ENCODE results near the gene C2.

Gene C2

GRCh38 chr6:31886541-31886991 is 41.0 kb upstream of the C2 start:
- H3K27me3 ChIP-seq (ENCODE audit: insufficient read depth, poor library complexity, severe bottlenecking): no peaks in the 10 kb centered on the region
- H3K27ac ChIP-seq (replicated peaks): no peak overlapping the region
- no peak overlapping the region for H3K4me3 ChIP-seq (replicated peaks; ENCODE audit: insufficient read depth, low read length)
- no peak for DNase-seq (ENCODE audit: low read depth in 1 of 2, low spot score in 1 of 2)
- no peak for TF ChIP-seq SPI1 (IDR thresholded peaks at IDR 0.05; ENCODE audit: borderline replicate concordance, low read depth)
- no peak for TF ChIP-seq REST (IDR thresholded peaks at IDR 0.05; ENCODE audit: insufficient replicate concordance, low read depth)
- TF ChIP-seq CTCF (IDR thresholded peaks at IDR 0.05; ENCODE audit: insufficient read depth, low read length): no peak
- TF ChIP-seq GABPA (IDR thresholded peaks at IDR 0.05; ENCODE audit: low read depth): no peak

GRCh38 chr6:31887173-31888007 is 40.1 kb upstream of the C2 start:
- DNase-seq (ENCODE audit: low read depth in 1 of 2, low spot score in 1 of 2): no peak
- no peaks in the 10 kb centered on the region for H3K27me3 ChIP-seq (ENCODE audit: insufficient read depth, poor library complexity, severe bottlenecking)
- H3K27ac ChIP-seq (replicated peaks): no peak overlapping the region
- TF ChIP-seq CTCF (IDR thresholded peaks at IDR 0.05; ENCODE audit: insufficient read depth, low read length) (no peak), GABPA (IDR thresholded peaks at IDR 0.05; ENCODE audit: low read depth) (no peak), SPI1 (IDR thresholded peaks at IDR 0.05; ENCODE audit: borderline replicate concordance, low read depth) (no peak), REST (IDR thresholded peaks at IDR 0.05; ENCODE audit: insufficient replicate concordance, low read depth) (no peak), POLR2AphosphoS5 (IDR thresholded peaks at IDR 0.05; ENCODE audit: low read depth) (no peak)
- H3K4me3 ChIP-seq (replicated peaks; ENCODE audit: insufficient read depth, low read length): no peak overlapping the region

GRCh38 chr6:31888276-31889258 is 39.0 kb upstream of the C2 start:
- H3K27me3 ChIP-seq (ENCODE audit: insufficient read depth, poor library complexity, severe bottlenecking): no peaks in the 10 kb centered on the region
- DNase-seq (ENCODE audit: low read depth in 1 of 2, low spot score in 1 of 2): peak in 1 of 2 experiments; percentile 28
- peak; percentile 63 for TF ChIP-seq CTCF (IDR thresholded peaks at IDR 0.05; ENCODE audit: insufficient read depth, low read length)
- TF ChIP-seq POLR2AphosphoS5 (IDR thresholded peaks at IDR 0.05; ENCODE audit: low read depth): no peak
- H3K4me3 ChIP-seq (replicated peaks; ENCODE audit: insufficient read depth, low read length): no peak overlapping the region
- H3K27ac ChIP-seq (replicated peaks): no peak overlapping the region
